GM12878 (cell line): ENCODE measurements around the gene GDF11. TPM values are rescaled to one million over a fixed set of nuclear protein-coding genes. Genes with fewer than 3 reads are reported as not detected.

Experiments used
- ATAC-seq: fragments of 200-7000 bp; cut with Tn5 transposase; 3 replicates; pipeline ENCODE4 v1.9.1; 2020; ENCODE audit warnings: mild to moderate bottlenecking, moderate library complexity
- BruUV-seq: library from RNA; stranded (reverse); fragments of 400-500 nt; replicated peaks from 2 replicates; lab custom pipeline; 2021; lab: Mats Ljungman, UMichigan
- CTCF ChIA-PET: fragments of 300-600 bp; sonication (Branson Sonifier 250); formaldehyde crosslinking; extraction: SDS; loops from one replicate; lab custom pipeline; 2021; ENCODE audit warnings: inconsistent platforms; lab: Yijun Ruan, JAX
- POLR2A ChIA-PET: fragments of 350-600 bp; formaldehyde crosslinking; extraction: SDS; loops from one replicate; lab custom pipeline; 2021; ENCODE audit warnings: inconsistent platforms; lab: Charles Lee
- RAD21 ChIA-PET: fragments of 300-600 bp; sonication (Branson Sonifier 250); formaldehyde crosslinking; loops from one replicate; lab custom pipeline; 2023; ENCODE audit warnings: antibody characterized with exemption; ENCODE audit not compliant: unreplicated experiment; lab: Charles Lee
- SMC1A ChIA-PET: fragments of 300-600 bp; sonication (Branson Sonifier 250); formaldehyde crosslinking; loops from one replicate; lab custom pipeline; 2023; ENCODE audit not compliant: unreplicated experiment, uncharacterized antibody; lab: Charles Lee
- DNase-seq: peaks from one replicate; pipeline ENCODE4 v3.0.0-alpha.2; 2011; ENCODE audit warnings: low read depth, low spot score
- FAIRE-seq: peaks from 3 replicates; lab custom pipeline; 2011; peaks lifted over from hg19 to GRCh38; lab: Jason Lieb, UNC
- H2AFZ ChIP-seq: 2 replicates; pipeline ENCODE4 v1.6.0; 2011; ENCODE audit warnings: low read depth, low read length, control low read depth; ENCODE audit not compliant: control insufficient read depth
- H3K27ac ChIP-seq: 2 replicates; pipeline ENCODE4 v1.5.1; 2011; ENCODE audit warnings: control low read depth; ENCODE audit not compliant: control insufficient read depth, insufficient read depth
- H3K27me3 ChIP-seq, 2 experiments: replicated peaks in 1 of 2; 2 replicates each; pipeline versions ENCODE4 v1.6.0 to v1.6.1; 2011; ENCODE audit warnings: low read length in 1 of 2; ENCODE audit not compliant: control insufficient read depth in 2 of 2, insufficient read depth in 2 of 2
- H3K36me3 ChIP-seq, 2 experiments: 2 replicates each; pipeline ENCODE4 v1.5.1; 2011; ENCODE audit warnings: low read length in 1 of 2; ENCODE audit not compliant: control insufficient read depth in 2 of 2, insufficient read depth in 2 of 2
- H3K4me1 ChIP-seq: 2 replicates; pipeline ENCODE4 v1.6.1; 2011; ENCODE audit warnings: mild to moderate bottlenecking, low read length, moderate library complexity, mixed read lengths; ENCODE audit not compliant: control insufficient read depth, insufficient read depth
- H3K4me2 ChIP-seq: 2 replicates; pipeline ENCODE4 v1.6.0; 2011; ENCODE audit warnings: control low read depth; ENCODE audit not compliant: control insufficient read depth, insufficient read depth
- H3K4me3 ChIP-seq: fragments of 200-600 bp; sonication (generic); 2 replicates; pipeline ENCODE4 v1.5.1; 2016
- H3K79me2 ChIP-seq: 2 replicates; pipeline ENCODE4 v1.6.0; 2011; ENCODE audit warnings: low read length; ENCODE audit not compliant: control insufficient read depth, insufficient read depth
- H3K9ac ChIP-seq: 2 replicates; pipeline ENCODE4 v1.8.0; 2011; ENCODE audit warnings: low read length, control low read depth, mixed read lengths; ENCODE audit not compliant: control insufficient read depth, insufficient read depth
- H3K9me3 ChIP-seq: replicated peaks from 3 replicates; pipeline ENCODE4 v1.5.1; 2011; ENCODE audit warnings: mild to moderate bottlenecking, low read length; ENCODE audit not compliant: control insufficient read depth, insufficient read depth
- H4K20me1 ChIP-seq: 2 replicates; pipeline ENCODE4 v1.6.0; 2011; ENCODE audit not compliant: control insufficient read depth, insufficient read depth
- CBFB ChIP-seq: IDR thresholded peaks from 2 replicates; pipeline ENCODE4 v1.6.1; 2016; ENCODE audit warnings: antibody characterized with exemption, low read depth
- EED ChIP-seq: sonication (generic); IDR thresholded peaks from 2 replicates; pipeline ENCODE4 v1.6.1; 2016; ENCODE audit warnings: antibody characterized with exemption, low read depth
- ESRRA ChIP-seq: IDR thresholded peaks from 2 replicates; pipeline ENCODE4 v1.6.1; 2012; ENCODE audit warnings: mild to moderate bottlenecking, low read length, improper control_type of control experiment
- IKZF2 ChIP-seq, 2 experiments: fragments of 450-650 bp; IDR thresholded peaks; 2 replicates each; pipeline ENCODE4 v1.6.1; 2017; ENCODE audit warnings: mild to moderate bottlenecking in 2 of 2, moderate library complexity in 2 of 2
- KDM1A ChIP-seq: fragments of 200-600 bp; sonication (generic); IDR thresholded peaks from 2 replicates; pipeline ENCODE4 v1.6.1; 2016; ENCODE audit warnings: borderline replicate concordance
- NBN ChIP-seq: fragments of 450-650 bp; IDR thresholded peaks from 2 replicates; pipeline ENCODE4 v1.6.1; 2016
- NFXL1 ChIP-seq: fragments of 450-650 bp; IDR thresholded peaks from 2 replicates; pipeline ENCODE4 v1.6.1; 2017; ENCODE audit warnings: antibody characterized with exemption, mild to moderate bottlenecking, borderline replicate concordance
- SMARCA5 ChIP-seq: fragments of 450-650 bp; IDR thresholded peaks from 2 replicates; pipeline ENCODE4 v1.6.1; 2017; ENCODE audit warnings: mild to moderate bottlenecking
- STAT3 ChIP-seq: IDR thresholded peaks from 2 replicates; pipeline ENCODE4 v1.6.1; 2011; ENCODE audit warnings: low read depth, low read length, improper control_type of control experiment
- ZBED1 ChIP-seq: IDR thresholded peaks from 2 replicates; pipeline ENCODE4 v1.6.1; 2016; ENCODE audit warnings: borderline replicate concordance
- WGBS: methylation state at CpG from one replicate; pipeline ENCODE4 v1.1.6; 2016; ENCODE audit warnings: low lambda C conversion rate; ENCODE audit not compliant: insufficient replicate concordance, insufficient coverage; ENCODE audit errors: missing lambda C conversion rate; 5-methylcytosine and 5-hydroxymethylcytosine counted together
- in situ Hi-C: fragments of 300-500 bp; cut with MboI; formaldehyde crosslinking; loops from 9 replicates; pipeline ENCODE4 v1.14.3; 2018; ENCODE audit warnings: mixed read lengths
- intact Hi-C: fragments of 100-400 bp; cut with micrococcal nuclease; formaldehyde crosslinking; loops from one replicate; pipeline ENCODE4 v1.14.2; 2022; ENCODE audit not compliant: unreplicated experiment
- polyA plus RNA-seq, 11 experiments: library from polyadenylated mRNA; depleted of rRNA in 4 of 11; unstranded in 6 of 11; stranded (reverse) in 5 of 11; fragments of >200 nt; fragmentation: Nextera tagmentation in 4 of 11; fragmentation: Illumina TruSeq in 1 of 11; extraction: Ambion mirVana in 4 of 11; extraction: Trizol in 1 of 11; gene quantifications; 1 replicate in 1 of 11; 2 replicates in 10 of 11; pipeline versions ENCODE4 v1.2.1 to v1.2.3, GENCODE V29; 2011 to 2016; ENCODE audit warnings: inconsistent platforms in 2 of 11, missing spikeins in 2 of 11, low read depth in 1 of 11
- total RNA-seq, 4 experiments: library from RNA; depleted of rRNA in 3 of 4; stranded (reverse); fragments of >200 nt in 3 of 4; fragmentation: Illumina TruSeq in 1 of 4; extraction: Trizol in 1 of 4; gene quantifications; 2 replicates each; pipeline versions ENCODE4 v1.2.1 to v1.2.3, GENCODE V29; 2013 to 2021
- TF ChIP-seq, protein P1 (sequence below): fragments of 450-650 bp; IDR thresholded peaks from 2 replicates; pipeline ENCODE4 v1.6.1; 2016; ENCODE audit warnings: mild to moderate bottlenecking
- TF ChIP-seq, protein P2 (sequence below): IDR thresholded peaks from 2 replicates; pipeline ENCODE4 v1.6.1; 2012; ENCODE audit warnings: mild to moderate bottlenecking, low read depth, low read length
- TF ChIP-seq, protein P3 (sequence below): fragments of 450-650 bp; IDR thresholded peaks from 2 replicates; pipeline ENCODE4 v1.6.1; 2017; ENCODE audit warnings: mild to moderate bottlenecking, low read depth, inconsistent platforms; ENCODE audit not compliant: poor library complexity, severe bottlenecking
- TF ChIP-seq, protein P4 (sequence below): fragments of 450-650 bp; IDR thresholded peaks from 2 replicates; pipeline ENCODE4 v1.6.1; 2016; ENCODE audit warnings: mild to moderate bottlenecking, moderate library complexity, borderline replicate concordance

GDF11 gene
- total and polyA plus RNA-seq, 10 of the 15 experiments (the other 5 are each of a cell fraction or from before 2014, with no cell fraction given): 0.83 to 15.4 (median 4.3) TPM

DNA sequence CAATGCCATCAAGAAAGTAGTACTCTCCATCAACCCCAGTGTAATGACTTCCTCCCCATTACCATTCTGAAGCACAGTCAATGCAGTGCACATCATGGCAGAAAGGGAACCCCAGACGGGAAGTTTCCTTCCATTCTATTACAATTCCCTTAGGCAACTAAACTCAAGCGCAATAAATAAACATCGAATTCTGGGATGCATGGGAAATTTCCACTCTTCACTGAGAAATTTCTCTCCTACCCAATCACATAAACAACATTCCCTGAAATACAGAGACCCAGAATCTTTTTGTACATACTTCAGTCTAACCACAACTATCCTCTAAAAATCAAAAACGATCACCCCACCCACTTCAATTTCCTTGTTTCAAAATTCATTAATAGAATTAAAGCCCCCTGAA lies 54.6 kb downstream of the GDF11 start:
- SMC1A ChIA-PET: interaction anchor here (1.3 to 5.2 kb wide), 4 partner anchors 17 to 58 kb away, joined by 3 to 30 read pairs (median 10); no protein-coding TSS in a partner anchor
- Histone ChIP-seq H3K27ac (no peak overlapping the region), H3K9me3 (no peaks in the 10 kb centered on the region), H3K79me2 (peaks cover 2% of the 10 kb centered on the region), H2AFZ (no peak overlapping the region), H3K9ac (no peak overlapping the region), H3K27me3 (no peaks in the 10 kb centered on the region), H3K36me3 (peaks cover 0 to 23% of the 10 kb centered on the region in 2 experiments), H3K4me1 (no peaks in the 10 kb centered on the region), H3K4me2 (no peak overlapping the region), H3K4me3 (no peak overlapping the region), H4K20me1 (no peaks in the 10 kb centered on the region)
- CTCF ChIA-PET: interaction anchor here (0.8 to 6.7 kb wide), 10 partner anchors 8 to 198 kb away, joined by 3 to 65 read pairs (median 6); partner anchors contain the start of genes ORMDL2 and SARNP
- FAIRE-seq (no peak), ATAC-seq (no peak), DNase-seq (no peak)
- RAD21 ChIA-PET: interaction anchor here (1.3 to 3.0 kb wide), 2 partner anchors 54 to 59 kb away, joined by 4 to 11 read pairs; no protein-coding TSS in a partner anchor
- intact Hi-C loops: loop anchor here (5.0 kb wide), 1 partner anchor 60 kb away; no protein-coding TSS in a partner anchor
- POLR2A ChIA-PET: interaction anchor here (0.6 to 1.1 kb wide), 2 partner anchors 15 to 128 kb away, joined by 3 to 4 read pairs; no protein-coding TSS in a partner anchor
- in situ Hi-C loops: no loop called here
- WGBS: 73% methylated on average over 4 of the region's 4 CpGs
- BruUV-seq: no TSS peak
- TF ChIP-seq CBFB (no peak), NFXL1 (no peak), ESRRA (no peak), STAT3 (no peak), EED (no peak), KDM1A (no peak), ZBED1 (no peak), IKZF2 (IDR thresholded peaks at IDR 0.05) (no peak), NBN (no peak), SMARCA5 (no peak)
- TF ChIP-seq, protein P1, sequence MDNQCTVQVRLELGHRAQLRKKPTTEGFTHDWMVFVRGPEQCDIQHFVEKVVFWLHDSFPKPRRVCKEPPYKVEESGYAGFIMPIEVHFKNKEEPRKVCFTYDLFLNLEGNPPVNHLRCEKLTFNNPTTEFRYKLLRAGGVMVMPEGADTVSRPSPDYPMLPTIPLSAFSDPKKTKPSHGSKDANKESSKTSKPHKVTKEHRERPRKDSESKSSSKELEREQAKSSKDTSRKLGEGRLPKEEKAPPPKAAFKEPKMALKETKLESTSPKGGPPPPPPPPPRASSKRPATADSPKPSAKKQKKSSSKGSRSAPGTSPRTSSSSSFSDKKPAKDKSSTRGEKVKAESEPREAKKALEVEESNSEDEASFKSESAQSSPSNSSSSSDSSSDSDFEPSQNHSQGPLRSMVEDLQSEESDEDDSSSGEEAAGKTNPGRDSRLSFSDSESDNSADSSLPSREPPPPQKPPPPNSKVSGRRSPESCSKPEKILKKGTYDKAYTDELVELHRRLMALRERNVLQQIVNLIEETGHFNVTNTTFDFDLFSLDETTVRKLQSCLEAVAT: no peak
- TF ChIP-seq, protein P2, sequence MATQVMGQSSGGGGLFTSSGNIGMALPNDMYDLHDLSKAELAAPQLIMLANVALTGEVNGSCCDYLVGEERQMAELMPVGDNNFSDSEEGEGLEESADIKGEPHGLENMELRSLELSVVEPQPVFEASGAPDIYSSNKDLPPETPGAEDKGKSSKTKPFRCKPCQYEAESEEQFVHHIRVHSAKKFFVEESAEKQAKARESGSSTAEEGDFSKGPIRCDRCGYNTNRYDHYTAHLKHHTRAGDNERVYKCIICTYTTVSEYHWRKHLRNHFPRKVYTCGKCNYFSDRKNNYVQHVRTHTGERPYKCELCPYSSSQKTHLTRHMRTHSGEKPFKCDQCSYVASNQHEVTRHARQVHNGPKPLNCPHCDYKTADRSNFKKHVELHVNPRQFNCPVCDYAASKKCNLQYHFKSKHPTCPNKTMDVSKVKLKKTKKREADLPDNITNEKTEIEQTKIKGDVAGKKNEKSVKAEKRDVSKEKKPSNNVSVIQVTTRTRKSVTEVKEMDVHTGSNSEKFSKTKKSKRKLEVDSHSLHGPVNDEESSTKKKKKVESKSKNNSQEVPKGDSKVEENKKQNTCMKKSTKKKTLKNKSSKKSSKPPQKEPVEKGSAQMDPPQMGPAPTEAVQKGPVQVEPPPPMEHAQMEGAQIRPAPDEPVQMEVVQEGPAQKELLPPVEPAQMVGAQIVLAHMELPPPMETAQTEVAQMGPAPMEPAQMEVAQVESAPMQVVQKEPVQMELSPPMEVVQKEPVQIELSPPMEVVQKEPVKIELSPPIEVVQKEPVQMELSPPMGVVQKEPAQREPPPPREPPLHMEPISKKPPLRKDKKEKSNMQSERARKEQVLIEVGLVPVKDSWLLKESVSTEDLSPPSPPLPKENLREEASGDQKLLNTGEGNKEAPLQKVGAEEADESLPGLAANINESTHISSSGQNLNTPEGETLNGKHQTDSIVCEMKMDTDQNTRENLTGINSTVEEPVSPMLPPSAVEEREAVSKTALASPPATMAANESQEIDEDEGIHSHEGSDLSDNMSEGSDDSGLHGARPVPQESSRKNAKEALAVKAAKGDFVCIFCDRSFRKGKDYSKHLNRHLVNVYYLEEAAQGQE: no peak
- TF ChIP-seq, protein P3, sequence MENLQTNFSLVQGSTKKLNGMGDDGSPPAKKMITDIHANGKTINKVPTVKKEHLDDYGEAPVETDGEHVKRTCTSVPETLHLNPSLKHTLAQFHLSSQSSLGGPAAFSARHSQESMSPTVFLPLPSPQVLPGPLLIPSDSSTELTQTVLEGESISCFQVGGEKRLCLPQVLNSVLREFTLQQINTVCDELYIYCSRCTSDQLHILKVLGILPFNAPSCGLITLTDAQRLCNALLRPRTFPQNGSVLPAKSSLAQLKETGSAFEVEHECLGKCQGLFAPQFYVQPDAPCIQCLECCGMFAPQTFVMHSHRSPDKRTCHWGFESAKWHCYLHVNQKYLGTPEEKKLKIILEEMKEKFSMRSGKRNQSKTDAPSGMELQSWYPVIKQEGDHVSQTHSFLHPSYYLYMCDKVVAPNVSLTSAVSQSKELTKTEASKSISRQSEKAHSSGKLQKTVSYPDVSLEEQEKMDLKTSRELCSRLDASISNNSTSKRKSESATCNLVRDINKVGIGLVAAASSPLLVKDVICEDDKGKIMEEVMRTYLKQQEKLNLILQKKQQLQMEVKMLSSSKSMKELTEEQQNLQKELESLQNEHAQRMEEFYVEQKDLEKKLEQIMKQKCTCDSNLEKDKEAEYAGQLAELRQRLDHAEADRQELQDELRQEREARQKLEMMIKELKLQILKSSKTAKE: no peak
- TF ChIP-seq, protein P4, sequence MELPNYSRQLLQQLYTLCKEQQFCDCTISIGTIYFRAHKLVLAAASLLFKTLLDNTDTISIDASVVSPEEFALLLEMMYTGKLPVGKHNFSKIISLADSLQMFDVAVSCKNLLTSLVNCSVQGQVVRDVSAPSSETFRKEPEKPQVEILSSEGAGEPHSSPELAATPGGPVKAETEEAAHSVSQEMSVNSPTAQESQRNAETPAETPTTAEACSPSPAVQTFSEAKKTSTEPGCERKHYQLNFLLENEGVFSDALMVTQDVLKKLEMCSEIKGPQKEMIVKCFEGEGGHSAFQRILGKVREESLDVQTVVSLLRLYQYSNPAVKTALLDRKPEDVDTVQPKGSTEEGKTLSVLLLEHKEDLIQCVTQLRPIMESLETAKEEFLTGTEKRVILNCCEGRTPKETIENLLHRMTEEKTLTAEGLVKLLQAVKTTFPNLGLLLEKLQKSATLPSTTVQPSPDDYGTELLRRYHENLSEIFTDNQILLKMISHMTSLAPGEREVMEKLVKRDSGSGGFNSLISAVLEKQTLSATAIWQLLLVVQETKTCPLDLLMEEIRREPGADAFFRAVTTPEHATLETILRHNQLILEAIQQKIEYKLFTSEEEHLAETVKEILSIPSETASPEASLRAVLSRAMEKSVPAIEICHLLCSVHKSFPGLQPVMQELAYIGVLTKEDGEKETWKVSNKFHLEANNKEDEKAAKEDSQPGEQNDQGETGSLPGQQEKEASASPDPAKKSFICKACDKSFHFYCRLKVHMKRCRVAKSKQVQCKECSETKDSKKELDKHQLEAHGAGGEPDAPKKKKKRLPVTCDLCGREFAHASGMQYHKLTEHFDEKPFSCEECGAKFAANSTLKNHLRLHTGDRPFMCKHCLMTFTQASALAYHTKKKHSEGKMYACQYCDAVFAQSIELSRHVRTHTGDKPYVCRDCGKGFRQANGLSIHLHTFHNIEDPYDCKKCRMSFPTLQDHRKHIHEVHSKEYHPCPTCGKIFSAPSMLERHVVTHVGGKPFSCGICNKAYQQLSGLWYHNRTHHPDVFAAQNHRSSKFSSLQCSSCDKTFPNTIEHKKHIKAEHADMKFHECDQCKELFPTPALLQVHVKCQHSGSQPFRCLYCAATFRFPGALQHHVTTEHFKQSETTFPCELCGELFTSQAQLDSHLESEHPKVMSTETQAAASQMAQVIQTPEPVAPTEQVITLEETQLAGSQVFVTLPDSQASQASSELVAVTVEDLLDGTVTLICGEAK: no peak
